ENCODE measurements around the gene PIEZO1. TPM values are rescaled to one million over a fixed set of nuclear protein-coding genes. Genes with fewer than 3 reads are reported as not detected.

PIEZO1 gene
- total and polyA plus RNA-seq, 2 donors (not counting 3 experiments of a cell fraction or from before 2014, with no cell fraction given) = 298 to 322 TPM

GRCh38 chr16:88743693-88744576 is 41.1 kb downstream of the PIEZO1 start:
- dilution Hi-C loops (cut with MboI; ENCODE audit: extremely low pct_ligation_motif_present, low sequenced_read_pairs) (no loop called here), intact Hi-C loops (cut with micrococcal nuclease) (loop anchor here (1.0 to 2.0 kb wide), 3 partner anchors 41 to 473 kb away; partner anchors contain the start of genes PIEZO1 and ZNF778)
- ChIA-PET POLR2A (no interaction called here), CTCF (interaction anchor here (0.6 to 6.7 kb wide), 9 partner anchors 10 to 472 kb away, joined by 3 to 56 read pairs (median 4); partner anchors contain the start of genes APRT and PIEZO1)
- H2AFZ ChIP-seq (ENCODE audit: low read depth, low read length) = no peak overlapping the region
- no peak overlapping the region for H3K9ac ChIP-seq (replicated peaks; ENCODE audit: extremely low read depth, insufficient read depth, low read length)
- H3K9me3 ChIP-seq (replicated peaks; ENCODE audit: control insufficient read depth, insufficient read depth, low read length) = no peaks in the 10 kb centered on the region
- H3K4me3 ChIP-seq (replicated peaks in 1 of 3; ENCODE audit: insufficient read depth in 1 of 3, low read depth in 1 of 3, low read length in 3 of 3) = no peak overlapping the region
- BruUV-seq (replicated peaks) = no TSS peak
- H3K4me1 ChIP-seq (ENCODE audit: control insufficient read depth, extremely low read depth, insufficient read depth, low read length) = peaks cover 7% of the 10 kb centered on the region
- peaks cover 5 to 23% of the 10 kb centered on the region in 2 experiments for H3K36me3 ChIP-seq (ENCODE audit: control insufficient read depth in 2 of 2, extremely low read depth in 1 of 2, insufficient read depth in 2 of 2, low read length in 2 of 2)
- FAIRE-seq (peak; percentile 91), DNase-seq (ENCODE audit: low read depth, low spot score) (peak; percentile 62)
- no peaks in the 10 kb centered on the region for H4K20me1 ChIP-seq (replicated peaks; ENCODE audit: control insufficient read depth, extremely low read depth, insufficient read depth, low read length)
- no peaks in the 10 kb centered on the region for H3K27me3 ChIP-seq (ENCODE audit: control insufficient read depth in 2 of 2, insufficient read depth in 2 of 2, low read length in 2 of 2)
- H3K27ac ChIP-seq (ENCODE audit: insufficient read depth, low read depth, low read length) = no peak overlapping the region
- no peak overlapping the region for H3K4me2 ChIP-seq (ENCODE audit: insufficient read depth, low read length)
- no peaks in the 10 kb centered on the region for H3K9me1 ChIP-seq (replicated peaks; ENCODE audit: control insufficient read depth, extremely low read depth, insufficient read depth, low read length)
- H3K79me2 ChIP-seq (ENCODE audit: control insufficient read depth, insufficient read depth, low read length) = peaks cover 23% of the 10 kb centered on the region
- peak; percentile 90 to 95 for TF ChIP-seq CTCF (IDR thresholded peaks at IDR 0.05; ENCODE audit: extremely low read depth in 1 of 2, insufficient read depth in 1 of 2, low read depth in 1 of 2, low read length in 2 of 2)
- TF ChIP-seq EZH2 (IDR thresholded peaks at IDR 0.05; ENCODE audit: borderline replicate concordance, low read depth, low read length, severe bottlenecking) = no peak
